Adrenal gland (tissue), 12 donors: Measurements from ENCODE around the gene CDH20. TPM values are rescaled to one million over a fixed set of nuclear protein-coding genes. Genes with fewer than 3 reads are reported as not detected.

Source experiments
- DNase-seq, 7 donors: peaks; one replicate each; pipeline ENCODE4 v3.0.0-alpha.2; 2019 to 2020
- H3K27ac ChIP-seq, 5 donors: fragments of 200-600 bp; sonication (generic) in 4 of 5; 1 replicate in 3 of 5; 2 replicates in 2 of 5; pipeline versions ENCODE4 v1.5.1 to v1.8.0; 2016 to 2020; ENCODE audit warnings: mild to moderate bottlenecking in 1 of 5
- H3K27me3 ChIP-seq: fragments of 200-600 bp; 2 replicates; pipeline ENCODE4 v1.8.0; 2021
- H3K36me3 ChIP-seq, 2 donors: fragments of 200-600 bp; replicated peaks in 1 of 2; 1 replicate in 1 of 2; 2 replicates in 1 of 2; pipeline versions ENCODE4 v1.5.1 to v1.8.0; 2018 to 2022
- H3K4me1 ChIP-seq, 2 donors: fragments of 200-600 bp; replicated peaks in 1 of 2; 1 replicate in 1 of 2; 2 replicates in 1 of 2; pipeline versions ENCODE4 v1.5.1 to v1.8.0; 2018 to 2021
- H3K4me3 ChIP-seq, 4 donors: fragments of 200-600 bp; sonication (generic) in 3 of 4; one replicate each; pipeline ENCODE4 v1.5.1; 2016 to 2018
- H3K9me3 ChIP-seq, 3 donors: fragments of 200-600 bp; sonication (generic) in 1 of 3; replicated peaks in 1 of 3; 1 replicate in 2 of 3; 2 replicates in 1 of 3; pipeline versions ENCODE4 v1.5.1 to v1.8.0; 2016 to 2021
- POLR2A ChIP-seq, 2 donors: fragments of 450-650 bp; IDR thresholded peaks; one replicate each; pipeline ENCODE4 v1.6.1; 2017; ENCODE audit warnings: antibody characterized with exemption in 2 of 2, mild to moderate bottlenecking in 2 of 2, moderate library complexity in 1 of 2
- WGBS, 4 donors: extraction: QIAGEN DNeasy Blood & Tissue Kit in 2 of 4; methylation state at CpG; one replicate each; pipeline versions ENCODE4 v1.1.5 to v1.1.7; 2013 to 2017; 5-methylcytosine and 5-hydroxymethylcytosine counted together
- intact Hi-C, 2 donors: fragments of 100-400 bp; cut with DNase I; formaldehyde crosslinking; loops; one replicate each; pipeline versions ENCODE4 v1.14.1 to v1.15.0; 2022 to 2023
- polyA plus RNA-seq, 3 donors: library from polyadenylated mRNA; stranded (reverse); fragments of 200-250 nt in 2 of 3; fragments of 350-450 nt in 1 of 3; fragmentation: Illumina TruSeq in 1 of 3; extraction: RNeasy Lipid Tissue Mini Kit (QIAGEN cat#74804) in 1 of 3; gene quantifications; one replicate each; pipeline ENCODE4 v1.2.3, GENCODE V29; 2013 to 2014
- small RNA-seq, 2 donors: library from RNA; depleted of rRNA; stranded (forward); fragments of <200 nt; gene quantifications; one replicate each; pipeline ENCODE3, GENCODE V24; 2016
- total RNA-seq, 9 donors: library from RNA; depleted of rRNA in 4 of 9; stranded (reverse); fragments of >200 nt in 4 of 9; fragments of 120-200 nt in 1 of 9; fragmentation: NEBNext Ultra II Directional in 1 of 9; extraction: Animal tissue kit (Norgen Biotek cat#: 25700) in 1 of 9; gene quantifications; one replicate each; pipeline versions ENCODE4 v1.1.0 to v1.2.4, GENCODE V29; 2013 to 2023
- TF ChIP-seq, protein P1 (sequence below), 6 experiments: fragments of 450-650 bp in 4 of 6; fragments of 200-600 bp in 2 of 6; sonication (generic) in 1 of 6; IDR thresholded peaks; 1 replicate in 5 of 6; 2 replicates in 1 of 6; pipeline versions ENCODE4 v1.5.1 to v1.8.0; 2016 to 2021; ENCODE audit warnings: antibody characterized with exemption in 6 of 6, mild to moderate bottlenecking in 2 of 6, moderate library complexity in 1 of 6
- donor health status: healthy with polysubstance abuse.
- donor health status: Bipolar disorder and iron deficiency.
- donor health status: DM: yes; HTN: yes; CAD: no.
- donor health status: DM: no; HTN: no; CAD: no.
- donor health status: DM: no; HTN: no; CAD: no.
- donor health status: DM: yes; HTN: yes; CAD: no.

The CDH20 gene
- total and polyA plus RNA-seq, 12 donors, result 0.07 to 11.6 (median 0.29) TPM; not detected in 2

DNA sequence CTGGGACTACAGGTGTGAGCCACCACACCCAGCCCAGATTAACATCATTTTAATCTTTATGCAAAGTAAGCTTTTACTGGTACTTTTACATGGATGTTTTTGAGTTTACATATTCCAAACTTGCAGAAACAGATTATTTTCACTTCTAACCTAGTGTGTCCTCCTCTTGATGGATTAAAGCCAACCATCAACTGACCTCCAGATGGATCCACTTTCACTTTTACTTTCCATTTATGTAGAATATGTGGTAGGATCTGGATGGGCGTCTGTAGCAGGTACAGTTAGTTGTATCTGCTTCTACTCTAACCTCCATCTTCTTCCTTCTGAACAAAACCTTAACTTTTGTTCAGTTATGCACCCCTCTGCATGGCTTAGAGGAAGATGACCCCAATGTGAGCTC lies 264.1 kb downstream of the CDH20 start:
- H3K4me1 ChIP-seq, result peaks cover 0 to 6% of the 10 kb centered on the region in 2 donors
- 79 to 100% (median 87%) methylated on average over 1 of the region's 1 CpG for WGBS, 4 donors
- H3K4me3 ChIP-seq, result no peak overlapping the region
- H3K27ac ChIP-seq, result no peak overlapping the region
- no peaks in the 10 kb centered on the region for H3K27me3 ChIP-seq
- H3K36me3 ChIP-seq, result no peaks in the 10 kb centered on the region
- no peaks in the 10 kb centered on the region for H3K9me3 ChIP-seq
- DNase-seq, result no peak
- TF ChIP-seq POLR2A (IDR thresholded peaks at IDR 0.05), result no peak
- TF ChIP-seq, protein P1, sequence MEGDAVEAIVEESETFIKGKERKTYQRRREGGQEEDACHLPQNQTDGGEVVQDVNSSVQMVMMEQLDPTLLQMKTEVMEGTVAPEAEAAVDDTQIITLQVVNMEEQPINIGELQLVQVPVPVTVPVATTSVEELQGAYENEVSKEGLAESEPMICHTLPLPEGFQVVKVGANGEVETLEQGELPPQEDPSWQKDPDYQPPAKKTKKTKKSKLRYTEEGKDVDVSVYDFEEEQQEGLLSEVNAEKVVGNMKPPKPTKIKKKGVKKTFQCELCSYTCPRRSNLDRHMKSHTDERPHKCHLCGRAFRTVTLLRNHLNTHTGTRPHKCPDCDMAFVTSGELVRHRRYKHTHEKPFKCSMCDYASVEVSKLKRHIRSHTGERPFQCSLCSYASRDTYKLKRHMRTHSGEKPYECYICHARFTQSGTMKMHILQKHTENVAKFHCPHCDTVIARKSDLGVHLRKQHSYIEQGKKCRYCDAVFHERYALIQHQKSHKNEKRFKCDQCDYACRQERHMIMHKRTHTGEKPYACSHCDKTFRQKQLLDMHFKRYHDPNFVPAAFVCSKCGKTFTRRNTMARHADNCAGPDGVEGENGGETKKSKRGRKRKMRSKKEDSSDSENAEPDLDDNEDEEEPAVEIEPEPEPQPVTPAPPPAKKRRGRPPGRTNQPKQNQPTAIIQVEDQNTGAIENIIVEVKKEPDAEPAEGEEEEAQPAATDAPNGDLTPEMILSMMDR (IDR thresholded peaks at IDR 0.05), result no peak
- intact Hi-C loops, result no loop called here

DNA sequence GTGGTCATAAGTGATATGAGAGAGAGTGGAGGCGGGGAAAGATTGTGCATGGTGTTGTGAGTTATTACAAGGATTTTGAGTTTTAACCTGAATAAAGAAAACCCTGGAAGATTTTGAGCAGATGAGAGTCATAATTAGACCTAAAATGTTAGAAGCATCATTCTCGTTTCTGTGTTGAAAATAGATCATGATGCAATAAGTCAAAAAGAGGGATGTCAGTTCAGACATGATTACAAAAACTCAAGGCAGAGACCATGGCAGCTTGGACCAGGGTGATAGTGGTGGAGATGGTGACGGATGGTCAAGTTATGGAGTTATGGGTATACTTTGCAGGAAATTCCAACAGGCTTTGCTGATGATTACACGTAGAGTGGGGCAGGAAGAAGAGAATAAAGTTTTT lies 267.2 kb downstream of the CDH20 start:
- Histone ChIP-seq H3K4me3 (no peak overlapping the region), H3K36me3 (no peaks in the 10 kb centered on the region), H3K9me3 (no peaks in the 10 kb centered on the region), H3K27ac (no peak overlapping the region), H3K27me3 (no peaks in the 10 kb centered on the region), H3K4me1 (peaks cover 0 to 6% of the 10 kb centered on the region in 2 donors)
- DNase-seq, result no peak
- intact Hi-C loops, result no loop called here
- no peak for TF ChIP-seq POLR2A (IDR thresholded peaks at IDR 0.05)
- TF ChIP-seq, protein P1 (IDR thresholded peaks at IDR 0.05), result no peak
- 88 to 92% (median 91%) methylated on average over 4 of the region's 4 CpGs for WGBS, 4 donors

DNA sequence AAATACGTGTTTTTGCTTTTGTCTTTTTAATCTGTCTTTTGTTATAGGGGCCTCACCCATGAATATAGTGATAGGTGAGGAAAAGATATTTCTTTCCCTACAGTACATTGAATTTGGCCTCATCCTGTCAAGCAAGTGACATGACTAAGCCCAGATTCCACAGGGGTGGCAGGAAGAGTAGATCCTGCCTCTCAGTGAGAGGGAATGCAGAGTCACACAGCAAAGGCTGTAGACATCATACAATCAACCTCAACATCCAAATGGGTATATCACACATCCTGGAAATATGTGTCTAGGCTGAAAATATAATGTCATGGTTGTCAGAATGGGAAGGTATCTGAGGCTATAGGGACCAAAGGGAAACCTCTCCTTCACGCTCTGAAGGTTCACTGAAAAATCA lies 269.6 kb downstream of the CDH20 start:
- no peaks in the 10 kb centered on the region for H3K36me3 ChIP-seq
- H3K27ac ChIP-seq, result no peak overlapping the region
- WGBS, 4 donors, result 87 to 94% (median 93%) methylated on average over 2 of the region's 2 CpGs
- no peak for DNase-seq
- intact Hi-C loops, result no loop called here
- H3K4me1 ChIP-seq, result peaks cover 7 to 15% of the 10 kb centered on the region in 2 donors
- no peak for TF ChIP-seq POLR2A (IDR thresholded peaks at IDR 0.05)
- TF ChIP-seq, protein P1 (IDR thresholded peaks at IDR 0.05), result no peak
- H3K9me3 ChIP-seq, result no peaks in the 10 kb centered on the region
- H3K27me3 ChIP-seq, result no peaks in the 10 kb centered on the region
- H3K4me3 ChIP-seq, result no peak overlapping the region

Small RNA genes within 50 kb of the gene (small RNA-seq; reads per million reads assigned to genes)
- gene RNU6-116P, result 0 reads per million in 2 donors
